ENCODE results near the gene COG1. TPM values are rescaled to one million over a fixed set of nuclear protein-coding genes. Genes with fewer than 3 reads are reported as not detected.

The COG1 gene
- polyA plus RNA-seq, 1 of the 3 experiments (the other 2 are of a cell fraction) = 52.8 TPM

- WGBS (ENCODE audit: low lambda C conversion rate) = 5% methylated on average over 39 of the region's 51 CpGs
- H3K79me2 ChIP-seq (ENCODE audit: insufficient read depth) = no peaks in the 10 kb centered on the region
- DNase-seq = peak; percentile 75
- H4K20me1 ChIP-seq (ENCODE audit: insufficient read depth) = no peaks in the 10 kb centered on the region
- H3K36me3 ChIP-seq (replicated peaks in 1 of 2; ENCODE audit: control insufficient read depth in 1 of 2, insufficient read depth in 2 of 2, low read length in 1 of 2) = no peaks in the 10 kb centered on the region
- peak overlapping the region; percentile 96 for H3K4me2 ChIP-seq
- CTCF ChIA-PET = interaction anchor here (0.9 to 14.6 kb wide), 12 partner anchors 8 to 609 kb away, joined by 3 to 146 read pairs (median 8); partner anchors contain the start of gene COG1
- H2AFZ ChIP-seq (ENCODE audit: low read depth) = peak overlapping the region; percentile 72
- no peak overlapping the region for H3K27ac ChIP-seq (ENCODE audit: low read depth in 2 of 2, low read length in 1 of 2)
- 0 out of 2 replicates have a peak, but pooled peaks have one; percentile 19 for TF ChIP-seq MXI1 (IDR thresholded peaks at IDR 0.05; ENCODE audit: low read depth, low read length)
- no peak for TF ChIP-seq CTCF (IDR thresholded peaks at IDR 0.05)
- no peak overlapping the region for H3K9ac ChIP-seq
- POLR2A ChIA-PET = interaction anchor here (1.7 kb wide), 1 partner anchor 10 kb away, joined by 6 read pairs; no protein-coding TSS in a partner anchor
- H3K27me3 ChIP-seq (ENCODE audit: insufficient read depth) = peaks cover 34% of the 10 kb centered on the region
- peak overlapping the region; percentile 45 to 64 for H3K4me3 ChIP-seq (ENCODE audit: low read depth in 2 of 2, low read length in 1 of 2)
- no peaks in the 10 kb centered on the region for H3K9me3 ChIP-seq
- H3K9me2 ChIP-seq = no peaks in the 10 kb centered on the region
- H3F3A ChIP-seq (replicated peaks; ENCODE audit: insufficient read depth) = no peaks in the 10 kb centered on the region
- H3K4me1 ChIP-seq (ENCODE audit: control insufficient read depth in 1 of 2, insufficient read depth in 2 of 2, low read depth in 1 of 2, low read length in 1 of 2) = peaks cover 0 to 22% of the 10 kb centered on the region in 2 experiments; a peak in 1 of 4 replicates
Measured at GRCh38 chr17:73165616-73166404, 27.0 kb upstream of the COG1 start.

- H3K27ac ChIP-seq (ENCODE audit: low read depth in 2 of 2, low read length in 1 of 2) = no peak overlapping the region
- no peak overlapping the region for H2AFZ ChIP-seq (ENCODE audit: low read depth)
- ChIA-PET CTCF (interaction anchor here (0.6 to 14.6 kb wide), 11 partner anchors 10 to 610 kb away, joined by 3 to 146 read pairs (median 5); partner anchors contain the start of gene COG1), POLR2A (no interaction called here)
- peaks cover 0 to 22% of the 10 kb centered on the region in 2 experiments; a peak in 1 of 4 replicates for H3K4me1 ChIP-seq (ENCODE audit: control insufficient read depth in 1 of 2, insufficient read depth in 2 of 2, low read depth in 1 of 2, low read length in 1 of 2)
- H3K9ac ChIP-seq = no peak overlapping the region
- DNase-seq = no peak
- 74% methylated on average over 8 of the region's 8 CpGs for WGBS (ENCODE audit: low lambda C conversion rate)
- 0 out of 4 replicates have a peak overlapping the region, but pooled peaks of 1 of the 2 experiments have one; percentile 45 for H3K4me3 ChIP-seq (ENCODE audit: low read depth in 2 of 2, low read length in 1 of 2)
- TF ChIP-seq YY1 (IDR thresholded peaks at IDR 0.05; ENCODE audit: low read depth) (no peak), MXI1 (IDR thresholded peaks at IDR 0.05; ENCODE audit: low read depth, low read length) (no peak), GATA2 (CRISPR knock-in tag; IDR thresholded peaks at IDR 0.05) (0 out of 2 replicates have a peak, but pooled peaks have one; percentile 10), RXRA (IDR thresholded peaks at IDR 0.05; ENCODE audit: borderline replicate concordance, low read depth) (no peak), POLR2AphosphoS5 (IDR thresholded peaks at IDR 0.05; ENCODE audit: low read depth, low read length) (no peak), NFIC (IDR thresholded peaks at IDR 0.05; ENCODE audit: borderline replicate concordance) (no peak)
- no peaks in the 10 kb centered on the region for H3K9me2 ChIP-seq
- H3K9me3 ChIP-seq = no peaks in the 10 kb centered on the region
- H3K36me3 ChIP-seq (replicated peaks in 1 of 2; ENCODE audit: control insufficient read depth in 1 of 2, insufficient read depth in 2 of 2, low read length in 1 of 2) = no peaks in the 10 kb centered on the region
- H3K79me2 ChIP-seq (ENCODE audit: insufficient read depth) = no peaks in the 10 kb centered on the region
- peaks cover 34% of the 10 kb centered on the region for H3K27me3 ChIP-seq (ENCODE audit: insufficient read depth)
- H3K4me2 ChIP-seq = peak overlapping the region; percentile 96
- H3F3A ChIP-seq (replicated peaks; ENCODE audit: insufficient read depth) = no peaks in the 10 kb centered on the region
- no peaks in the 10 kb centered on the region for H4K20me1 ChIP-seq (ENCODE audit: insufficient read depth)
Measured at GRCh38 chr17:73166731-73167581, 25.9 kb upstream of the COG1 start.
